CD4-positive, alpha-beta T cell (primary cell): ENCODE measurements around the gene DHODH. TPM values are rescaled to one million over a fixed set of nuclear protein-coding genes. Genes with fewer than 3 reads are reported as not detected.
"Not testable (repeated sequence)": the region's sequence is repeated elsewhere in the genome, so short reads cannot be mapped to it uniquely, and the experiment has no call there.

ENCODE experiments used
- ATAC-seq: fragments of 200-7000 bp; cut with Tn5 transposase; one replicate; pipeline ENCODE4 v1.10.0; 2022; ENCODE audit warnings: mild to moderate bottlenecking; ENCODE audit not compliant: poor library complexity
- CTCF ChIA-PET: fragments of 350-600 bp; sonication (Branson Sonifier 250); formaldehyde crosslinking; loops from one replicate; lab custom pipeline; 2021; ENCODE audit warnings: antibody characterized with exemption, inconsistent platforms; lab: Charles Lee
- POLR2A ChIA-PET: fragments of 350-600 bp; sonication (Branson Sonifier 250); formaldehyde crosslinking; loops from one replicate; lab custom pipeline; 2021; ENCODE audit warnings: antibody characterized with exemption, inconsistent platforms; lab: Charles Lee
- DNase-seq, 14 experiments: peaks; one replicate each; pipeline ENCODE4 v3.0.0-alpha.2; 2013 to 2020; ENCODE audit warnings: mixed read lengths in 2 of 14
- H3K27ac ChIP-seq, 2 donors: one replicate each; pipeline versions ENCODE4 v1.5.1 to v1.7.0; 2013; ENCODE audit warnings: low read length in 2 of 2, low read depth in 1 of 2, mild to moderate bottlenecking in 1 of 2
- H3K27me3 ChIP-seq, 2 experiments: 1 replicate in 1 of 2; 2 replicates in 1 of 2; pipeline versions ENCODE4 v1.6.1 to v1.7.0; 2013; ENCODE audit warnings: low read length in 2 of 2, control low read depth in 1 of 2, mild to moderate bottlenecking in 1 of 2, moderate library complexity in 1 of 2; ENCODE audit not compliant: insufficient read depth in 2 of 2, control insufficient read depth in 1 of 2
- H3K36me3 ChIP-seq: one replicate; pipeline ENCODE4 v1.6.1; 2013; ENCODE audit warnings: low read length, control low read depth; ENCODE audit not compliant: insufficient read depth
- H3K4me1 ChIP-seq: one replicate; pipeline ENCODE4 v1.6.1; 2013; ENCODE audit warnings: low read length, control low read depth; ENCODE audit not compliant: insufficient read depth
- H3K4me3 ChIP-seq: one replicate; pipeline ENCODE4 v1.5.1; 2013; ENCODE audit warnings: mild to moderate bottlenecking, low read length, moderate library complexity
- H3K9me3 ChIP-seq, 2 experiments: 1 replicate in 1 of 2; 2 replicates in 1 of 2; pipeline versions ENCODE4 v1.6.1 to v1.7.0; 2013; ENCODE audit warnings: low read length in 2 of 2, mild to moderate bottlenecking in 2 of 2, control low read depth in 1 of 2, moderate library complexity in 1 of 2; ENCODE audit not compliant: control insufficient read depth in 1 of 2, insufficient read depth in 1 of 2
- H3K27ac Mint-ChIP-seq: one replicate; pipeline ENCODE4 v1.8.0; 2020; ENCODE audit warnings: mixed read lengths
- H3K27me3 Mint-ChIP-seq: one replicate; pipeline ENCODE4 v1.8.0; 2021; ENCODE audit warnings: mixed read lengths
- H3K36me3 Mint-ChIP-seq: one replicate; pipeline ENCODE4 v1.8.0; 2021; ENCODE audit warnings: low read depth, mixed read lengths
- H3K4me1 Mint-ChIP-seq: one replicate; pipeline ENCODE4 v1.8.0; 2021; ENCODE audit warnings: low read depth, mixed read lengths
- H3K4me3 Mint-ChIP-seq: one replicate; pipeline ENCODE4 v1.8.0; 2020; ENCODE audit warnings: mild to moderate bottlenecking, mixed read lengths
- H3K9me3 Mint-ChIP-seq: one replicate; pipeline ENCODE4 v1.8.0; 2020; ENCODE audit warnings: mixed read lengths
- CTCF ChIP-seq: fragments of 200-600 bp; IDR thresholded peaks from one replicate; pipeline ENCODE4 v1.8.0; 2022; ENCODE audit warnings: antibody characterized with exemption, mild to moderate bottlenecking
- intact Hi-C, 2 experiments: fragments of 100-400 bp; cut with DNase I in 1 of 2; cut with micrococcal nuclease in 1 of 2; formaldehyde crosslinking; loops; one replicate each; pipeline versions ENCODE4 v1.15.1 to v1.9.0; 2023 to 2025; cut with DNase I, micrococcal nuclease
- total RNA-seq, 174 experiments: library from RNA in 2 of 174; stranded (reverse) in 2 of 174; gene quantifications; one replicate each; pipeline ENCODE4 v1.2.3 and lab custom pipeline; 2021 to 2026

Gene DHODH
- total RNA-seq, 2 experiments from 2014 or later: 2.5 to 2.7 TPM

DNA sequence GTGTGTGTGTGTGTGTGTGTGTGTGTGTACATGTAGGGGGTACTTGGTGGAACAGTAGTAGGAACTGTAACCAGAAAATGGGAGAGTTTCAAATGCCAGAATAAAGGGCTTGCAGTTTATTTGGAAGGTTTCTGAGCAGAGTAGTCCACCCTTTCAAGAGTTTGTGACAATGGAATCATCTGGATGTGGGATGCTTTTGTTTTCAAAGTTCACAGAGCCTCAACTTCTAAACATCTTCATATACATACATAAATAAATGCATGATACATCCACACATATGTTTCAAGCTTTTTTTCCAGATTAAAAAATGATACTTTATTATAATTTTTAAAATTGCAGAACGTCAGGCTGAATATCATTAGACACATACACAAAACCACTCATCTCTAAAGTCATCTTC is 5.9 kb upstream of the DHODH start:
- intact Hi-C loops: no loop called here
- no peak for ATAC-seq
- no peaks in the 10 kb centered on the region for H3K4me1 Mint-ChIP-seq

GRCh38 chr16:72008065-72008423 is 500 bp upstream of the DHODH start:
- CTCF ChIA-PET, H3K27ac Mint-ChIP-seq, ATAC-seq, H3K9me3 ChIP-seq, POLR2A ChIA-PET, H3K27me3 ChIP-seq, DNase-seq, H3K27ac ChIP-seq, H3K27me3 Mint-ChIP-seq, H3K9me3 Mint-ChIP-seq, H3K36me3 ChIP-seq: not testable (repeated sequence)
- Mint-ChIP-seq H3K36me3 (peaks cover 11% of the 10 kb centered on the region), H3K4me1 (peaks cover 12% of the 10 kb centered on the region), H3K4me3 (peak overlapping the region; percentile 96)
- H3K4me3 ChIP-seq: peak overlapping the region; percentile 99
- intact Hi-C loops: loop anchor here (2.0 to 5.0 kb wide), 7 partner anchors 126 to 1486 kb away; partner anchors contain the start of genes AP1G1 (in 2 of the 2), COG4 (in 1 of the 2), SF3B3 (in 1 of the 2) and ZNF23 (in 1 of the 2)
- peaks cover 18% of the 10 kb centered on the region for H3K4me1 ChIP-seq

More for the DNA sequence above, 5.9 kb upstream of the DHODH start:
- no peaks in the 10 kb centered on the region for H3K9me3 Mint-ChIP-seq
- no peaks in the 10 kb centered on the region for H3K36me3 Mint-ChIP-seq
- peaks cover 18% of the 10 kb centered on the region for H3K27me3 Mint-ChIP-seq
- no peaks in the 10 kb centered on the region for H3K27me3 ChIP-seq
- no peaks in the 10 kb centered on the region for H3K9me3 ChIP-seq
- no peak overlapping the region for H3K27ac Mint-ChIP-seq
- H3K36me3 ChIP-seq: no peaks in the 10 kb centered on the region
- CTCF ChIA-PET: no interaction called here
- H3K4me3 ChIP-seq: no peak overlapping the region
- no peak overlapping the region for H3K27ac ChIP-seq
- H3K4me1 ChIP-seq: no peaks in the 10 kb centered on the region
- no peak for TF ChIP-seq CTCF
- POLR2A ChIA-PET: no interaction called here
- DNase-seq: no peak
- H3K4me3 Mint-ChIP-seq: no peak overlapping the region

DNA sequence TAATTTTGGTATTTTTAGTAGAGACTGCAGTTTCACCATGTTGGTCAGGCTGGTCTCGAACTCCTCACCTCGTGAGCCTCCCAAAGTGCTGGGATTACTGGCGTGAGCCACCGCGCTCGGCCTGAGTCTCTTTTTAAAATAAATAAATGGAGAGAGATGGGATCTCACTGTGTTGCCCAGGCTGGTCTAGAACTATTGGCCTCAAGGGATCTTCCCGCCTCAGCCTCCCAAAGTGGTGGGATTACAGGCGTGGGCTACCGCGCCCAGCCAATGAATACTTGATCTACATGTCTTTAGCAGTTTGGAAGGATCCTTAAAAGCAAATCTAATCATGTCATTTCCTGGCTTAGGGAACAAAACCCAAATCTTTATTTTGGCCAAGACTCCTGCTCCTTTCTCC is 1.2 kb downstream of the DHODH start:
- ATAC-seq: no peak
- Histone ChIP-seq H3K27ac (no peak overlapping the region), H3K27me3 (no peaks in the 10 kb centered on the region), H3K9me3 (no peaks in the 10 kb centered on the region), H3K4me3 (no peak overlapping the region), H3K4me1 (peaks cover 25% of the 10 kb centered on the region), H3K36me3 (peaks cover 15% of the 10 kb centered on the region)
- CTCF ChIA-PET: no interaction called here
- POLR2A ChIA-PET: no interaction called here
- no peak for TF ChIP-seq CTCF
- peaks cover 24% of the 10 kb centered on the region for H3K36me3 Mint-ChIP-seq
- H3K4me1 Mint-ChIP-seq: peaks cover 12% of the 10 kb centered on the region
- H3K9me3 Mint-ChIP-seq: no peaks in the 10 kb centered on the region
- intact Hi-C loops: loop anchor here (1.0 to 10.0 kb wide), 10 partner anchors 84 to 1487 kb away; partner anchors contain the start of genes AP1G1 (in 2 of the 2), COG4 (in 1 of the 2), DHX38 (in 1 of the 2) and SF3B3 (in 1 of the 2)
- no peak overlapping the region for H3K27ac Mint-ChIP-seq
- H3K4me3 Mint-ChIP-seq: peak overlapping the region; percentile 82
- H3K27me3 Mint-ChIP-seq: no peaks in the 10 kb centered on the region
- DNase-seq: no peak

DNA sequence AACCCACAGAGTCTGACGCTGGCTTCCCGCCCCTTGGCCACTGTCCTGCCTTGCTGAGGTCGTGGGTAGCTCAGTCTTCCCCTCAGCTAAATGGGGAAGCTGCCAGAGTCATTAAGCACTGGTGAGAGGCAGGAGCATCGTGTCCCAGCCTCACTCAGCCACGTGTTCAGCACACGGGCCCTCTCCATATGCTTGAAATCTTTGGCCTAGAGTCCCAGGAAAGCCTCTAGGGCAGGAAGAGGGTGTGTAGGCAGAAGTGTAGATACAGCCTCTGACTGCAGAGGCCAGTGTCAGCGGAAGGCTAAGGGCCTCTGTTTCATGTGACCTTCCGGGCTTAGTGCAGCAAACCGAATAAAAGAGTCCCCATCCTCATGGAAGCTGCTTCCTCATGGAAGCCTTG is 4.1 kb downstream of the DHODH start:
- peaks cover 12% of the 10 kb centered on the region for H3K4me1 Mint-ChIP-seq
- intact Hi-C loops: loop anchor here in 1 of 2 experiments (5.0 to 10.0 kb wide), 2 partner anchors 125 to 652 kb away; no protein-coding TSS in a partner anchor
- Histone ChIP-seq H3K4me3 (no peak overlapping the region), H3K27me3 (no peaks in the 10 kb centered on the region), H3K27ac (no peak overlapping the region), H3K4me1 (peaks cover 25% of the 10 kb centered on the region), H3K36me3 (peaks cover 28% of the 10 kb centered on the region), H3K9me3 (no peaks in the 10 kb centered on the region)
- H3K36me3 Mint-ChIP-seq: peaks cover 49% of the 10 kb centered on the region
- H3K4me3 Mint-ChIP-seq: no peak overlapping the region
- ChIA-PET POLR2A (no interaction called here), CTCF (no interaction called here)
- TF ChIP-seq CTCF: no peak
- H3K9me3 Mint-ChIP-seq: no peaks in the 10 kb centered on the region
- ATAC-seq: no peak
- no peaks in the 10 kb centered on the region for H3K27me3 Mint-ChIP-seq
- H3K27ac Mint-ChIP-seq: no peak overlapping the region
- no peak for DNase-seq
